HG03460 (cell line): ENCODE results near the gene NLGN2.

Source experiments
- ATAC-seq: cut with Tn5 transposase; IDR thresholded peaks from one replicate; pipeline ENCODE4 v1.9.1; 2021; ENCODE audit not compliant: unreplicated experiment

NLGN2 gene

GRCh38 chr17:7411427-7411750 lies 3.7 kb downstream of the NLGN2 start:
- ATAC-seq: no peak

- no peak for ATAC-seq
These were observed 5.8 kb downstream of the NLGN2 start for GRCh38 chr17:7413346-7413985.

DNA sequence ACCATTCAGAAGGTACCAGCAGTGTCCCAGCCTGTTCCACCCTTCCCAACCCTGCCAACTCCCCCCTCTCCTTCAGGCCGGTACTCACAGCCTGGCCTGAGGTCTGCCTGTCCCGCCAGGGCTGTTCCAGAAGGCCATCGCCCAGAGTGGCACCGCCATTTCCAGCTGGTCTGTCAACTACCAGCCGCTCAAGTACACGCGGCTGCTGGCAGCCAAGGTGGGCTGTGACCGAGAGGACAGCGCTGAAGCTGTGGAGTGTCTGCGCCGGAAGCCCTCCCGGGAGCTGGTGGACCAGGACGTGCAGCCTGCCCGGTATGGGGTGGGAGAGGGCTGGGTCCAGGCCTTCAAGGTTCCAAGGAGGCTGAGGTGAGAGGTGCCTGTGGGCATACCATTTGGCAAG lies 7.2 kb downstream of the NLGN2 start:
- ATAC-seq: no peak

GRCh38 chr17:7415784-7416183 lies 8.1 kb downstream of the NLGN2 start:
- no peak for ATAC-seq

GRCh38 chr17:7416323-7416722 lies 8.7 kb downstream of the NLGN2 start:
- no peak for ATAC-seq

DNA sequence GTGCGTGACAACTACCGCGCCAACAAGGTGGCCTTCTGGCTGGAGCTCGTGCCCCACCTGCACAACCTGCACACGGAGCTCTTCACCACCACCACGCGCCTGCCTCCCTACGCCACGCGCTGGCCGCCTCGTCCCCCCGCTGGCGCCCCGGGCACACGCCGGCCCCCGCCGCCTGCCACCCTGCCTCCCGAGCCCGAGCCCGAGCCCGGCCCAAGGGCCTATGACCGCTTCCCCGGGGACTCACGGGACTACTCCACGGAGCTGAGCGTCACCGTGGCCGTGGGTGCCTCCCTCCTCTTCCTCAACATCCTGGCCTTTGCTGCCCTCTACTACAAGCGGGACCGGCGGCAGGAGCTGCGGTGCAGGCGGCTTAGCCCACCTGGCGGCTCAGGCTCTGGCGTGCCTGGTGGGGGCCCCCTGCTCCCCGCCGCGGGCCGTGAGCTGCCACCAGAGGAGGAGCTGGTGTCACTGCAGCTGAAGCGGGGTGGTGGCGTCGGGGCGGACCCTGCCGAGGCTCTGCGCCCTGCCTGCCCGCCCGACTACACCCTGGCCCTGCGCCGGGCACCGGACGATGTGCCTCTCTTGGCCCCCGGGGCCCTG lies 9.5 kb downstream of the NLGN2 start:
- no peak for ATAC-seq

GRCh38 chr17:7418472-7419152 lies 11.0 kb downstream of the NLGN2 start:
- ATAC-seq: no peak

DNA sequence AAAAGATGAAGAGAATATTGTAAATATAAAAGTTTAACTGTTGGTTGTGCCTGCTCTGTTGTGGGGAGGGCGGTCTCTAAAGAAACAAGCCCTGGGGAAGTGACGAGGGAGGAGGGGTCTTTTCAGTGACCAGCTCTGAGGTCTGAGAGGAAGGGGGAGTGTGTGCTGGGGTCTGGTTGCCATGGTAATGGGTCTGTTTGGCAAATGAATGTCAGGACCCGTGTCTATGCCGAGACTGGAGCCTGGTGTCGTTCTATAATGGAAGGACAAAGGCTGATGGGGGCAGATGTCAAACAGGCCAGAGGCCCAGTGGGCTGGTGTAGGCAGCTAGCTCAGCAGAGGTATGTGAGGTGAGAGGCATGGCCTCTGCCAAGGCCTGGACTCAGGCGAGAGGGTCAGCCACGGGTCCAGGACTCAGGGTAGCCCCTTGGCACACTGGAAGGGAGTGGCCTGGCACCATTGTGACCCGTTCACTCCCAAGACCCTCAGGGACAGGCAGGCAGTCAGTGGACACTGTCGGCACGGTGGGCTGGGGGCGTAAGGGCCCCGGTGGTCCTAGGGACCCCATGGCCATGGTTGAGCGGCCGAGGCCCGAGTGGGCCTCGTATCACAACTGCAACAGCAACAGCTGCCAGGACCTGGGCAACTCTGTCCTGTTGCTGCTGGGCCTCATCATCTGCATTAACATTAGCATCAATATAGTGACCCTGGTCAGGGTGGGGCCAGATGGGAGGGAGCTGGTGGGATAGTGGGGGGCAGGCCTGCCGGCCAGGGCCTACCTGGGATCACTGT lies 12.4 kb downstream of the NLGN2 start, which contains the start of gene SPEM1:
Gene SPEM1 (plus strand): TSS at position 506 of the 792 bp plus-strand sequence. CDS start 61 bp downstream, at position 567.
- no peak for ATAC-seq

GRCh38 chr17:7421186-7421585 lies 13.5 kb downstream of the NLGN2 start:
- ATAC-seq: no peak

- ATAC-seq: no peak
These were observed 16.0 kb downstream of the NLGN2 start for GRCh38 chr17:7423679-7424078.

- no peak for ATAC-seq
These were observed 17.7 kb downstream of the NLGN2 start, which contains the start of gene SPEM2 for GRCh38 chr17:7425316-7425715. SPEM2 (plus strand) TSS chr17:7425616; CDS start chr17:7425689, 73 bp downstream.

- no peak for ATAC-seq
These were observed 18.1 kb downstream of the NLGN2 start for GRCh38 chr17:7425756-7426155.

DNA sequence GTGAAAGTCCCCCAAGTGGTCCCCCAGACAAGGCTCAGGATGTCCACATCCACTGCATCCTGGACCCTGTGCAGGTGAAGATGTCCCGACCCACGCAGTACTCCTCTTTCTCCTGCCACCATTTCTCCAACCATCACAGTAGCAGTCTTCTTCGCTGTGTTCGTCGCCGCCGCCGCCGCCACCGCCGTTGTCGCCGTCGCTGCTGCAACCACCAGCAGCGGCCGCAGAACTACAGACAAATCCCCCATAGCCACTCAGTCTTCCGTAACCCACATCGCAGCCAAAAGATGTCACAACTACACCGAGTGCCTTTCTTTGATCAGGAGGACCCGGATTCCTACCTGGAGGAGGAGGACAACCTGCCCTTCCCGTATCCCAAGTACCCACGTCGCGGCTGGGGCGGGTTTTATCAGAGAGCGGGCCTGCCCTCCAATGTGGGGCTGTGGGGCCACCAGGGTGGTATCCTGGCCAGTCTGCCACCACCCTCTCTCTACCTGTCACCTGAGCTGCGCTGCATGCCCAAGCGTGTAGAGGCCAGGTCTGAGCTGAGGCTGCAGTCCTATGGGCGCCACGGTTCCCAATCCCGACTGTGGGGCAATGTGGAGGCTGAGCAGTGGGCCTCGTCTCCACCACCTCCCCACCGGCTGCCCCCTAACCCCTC lies 18.7 kb downstream of the NLGN2 start:
- no peak for ATAC-seq

DNA sequence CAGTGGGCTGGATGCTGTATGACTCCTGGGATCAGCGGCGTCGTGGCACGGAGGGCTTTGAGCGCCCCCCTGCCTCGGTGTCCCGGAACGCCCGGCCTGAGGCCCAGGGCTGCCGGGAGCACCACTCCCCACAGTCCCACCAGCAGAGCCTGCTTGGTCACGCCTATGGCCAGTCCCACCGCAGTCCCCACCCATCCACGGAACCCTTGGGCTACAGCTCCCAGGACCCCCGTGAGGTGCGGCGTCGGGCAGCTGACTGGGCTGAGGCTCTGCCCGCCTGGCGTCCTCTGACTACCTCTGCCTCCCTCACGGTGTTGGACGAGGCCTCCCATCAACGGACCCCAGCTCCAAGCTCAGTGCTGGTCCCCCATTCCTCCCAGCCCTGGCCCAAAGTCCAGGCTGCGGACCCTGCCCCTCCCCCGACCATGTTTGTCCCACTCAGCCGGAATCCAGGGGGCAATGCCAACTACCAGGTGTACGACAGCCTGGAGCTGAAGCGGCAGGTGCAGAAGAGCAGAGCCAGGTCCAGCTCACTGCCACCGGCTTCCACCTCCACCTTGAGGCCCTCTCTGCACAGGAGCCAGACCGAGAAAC lies 19.3 kb downstream of the NLGN2 start:
- ATAC-seq: no peak

DNA sequence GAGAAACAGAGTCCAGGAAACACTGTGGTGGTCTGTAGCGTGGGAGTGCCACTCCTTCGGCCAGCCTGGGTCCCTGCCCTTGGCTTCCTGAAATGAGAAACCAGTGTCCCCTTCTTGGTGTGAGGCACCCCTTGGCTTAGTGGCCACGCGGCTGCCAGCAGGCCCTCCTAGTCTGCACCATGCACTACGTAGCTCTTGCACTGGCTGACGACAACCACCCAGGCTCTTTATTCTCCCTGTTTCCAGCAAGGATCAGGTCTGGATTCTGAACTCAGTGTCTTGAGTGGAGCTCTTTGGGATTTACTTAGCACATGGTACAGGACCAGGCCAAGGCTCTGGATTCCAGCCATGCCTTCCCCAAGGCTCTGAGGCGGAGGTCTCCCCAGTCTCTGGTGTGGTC lies 19.9 kb downstream of the NLGN2 start:
- ATAC-seq: no peak

GRCh38 chr17:7428557-7428956 lies 20.9 kb downstream of the NLGN2 start, which contains the start of gene SPEM3:
SPEM3 (plus strand) TSS chr17:7428857; CDS start chr17:7428903, 46 bp downstream.
- no peak for ATAC-seq

GRCh38 chr17:7429722-7430121 lies 22.1 kb downstream of the NLGN2 start:
- no peak for ATAC-seq

DNA sequence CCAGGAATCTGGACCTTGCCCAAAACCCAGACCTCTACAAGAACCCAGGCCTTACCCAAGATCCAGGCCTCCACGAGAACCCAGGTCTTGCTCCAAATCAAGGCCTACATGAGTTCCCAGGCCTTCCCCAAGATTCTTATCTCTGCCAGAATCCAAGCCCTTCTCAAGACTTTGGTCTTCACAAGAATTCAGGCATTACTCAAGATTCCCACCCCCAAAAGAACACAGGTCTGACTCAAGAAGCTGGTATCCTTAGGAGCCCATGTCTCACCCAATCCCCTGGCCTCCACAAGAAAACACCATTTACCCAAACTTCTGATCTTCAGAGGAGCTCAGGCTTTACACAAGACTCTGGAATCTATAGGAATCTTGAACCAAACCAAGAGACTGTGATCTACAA lies 23.6 kb downstream of the NLGN2 start:
- ATAC-seq: no peak

- ATAC-seq: no peak
These were observed 24.7 kb downstream of the NLGN2 start for GRCh38 chr17:7432296-7432695.
